ENCODE measurements around the gene CLDN2.

DNA sequence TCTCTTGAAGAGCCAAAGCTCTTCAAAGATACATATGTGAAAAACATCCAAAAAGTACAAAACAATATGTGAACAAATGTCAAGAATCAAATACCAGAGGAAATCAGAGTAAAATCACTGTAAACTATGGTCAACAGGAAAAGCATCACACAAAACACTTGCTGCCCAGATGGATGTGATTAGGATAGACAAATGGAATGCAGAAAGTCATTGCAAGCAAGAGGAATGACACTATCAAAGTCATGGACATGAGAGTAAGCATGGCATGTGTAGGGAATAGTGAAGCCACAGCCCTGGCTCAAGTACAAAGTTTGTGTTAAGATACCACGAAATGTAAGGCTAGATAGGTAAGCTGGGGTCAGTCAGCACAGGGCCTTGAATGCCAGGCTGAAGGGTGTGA is 37.7 kb downstream of the CLDN2 start:
- TF ChIP-seq, protein P1, sequence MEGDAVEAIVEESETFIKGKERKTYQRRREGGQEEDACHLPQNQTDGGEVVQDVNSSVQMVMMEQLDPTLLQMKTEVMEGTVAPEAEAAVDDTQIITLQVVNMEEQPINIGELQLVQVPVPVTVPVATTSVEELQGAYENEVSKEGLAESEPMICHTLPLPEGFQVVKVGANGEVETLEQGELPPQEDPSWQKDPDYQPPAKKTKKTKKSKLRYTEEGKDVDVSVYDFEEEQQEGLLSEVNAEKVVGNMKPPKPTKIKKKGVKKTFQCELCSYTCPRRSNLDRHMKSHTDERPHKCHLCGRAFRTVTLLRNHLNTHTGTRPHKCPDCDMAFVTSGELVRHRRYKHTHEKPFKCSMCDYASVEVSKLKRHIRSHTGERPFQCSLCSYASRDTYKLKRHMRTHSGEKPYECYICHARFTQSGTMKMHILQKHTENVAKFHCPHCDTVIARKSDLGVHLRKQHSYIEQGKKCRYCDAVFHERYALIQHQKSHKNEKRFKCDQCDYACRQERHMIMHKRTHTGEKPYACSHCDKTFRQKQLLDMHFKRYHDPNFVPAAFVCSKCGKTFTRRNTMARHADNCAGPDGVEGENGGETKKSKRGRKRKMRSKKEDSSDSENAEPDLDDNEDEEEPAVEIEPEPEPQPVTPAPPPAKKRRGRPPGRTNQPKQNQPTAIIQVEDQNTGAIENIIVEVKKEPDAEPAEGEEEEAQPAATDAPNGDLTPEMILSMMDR (conservative IDR thresholded peaks at IDR 0.05; ENCODE audit: low read length), result no peak
- TF ChIP-seq EZH2phosphoT487 (IDR thresholded peaks at IDR 0.05; ENCODE audit: borderline replicate concordance, low read depth, low read length), result no peak
